Measurements from ENCODE around the gene LDLRAD4. TPM values are rescaled to one million over a fixed set of nuclear protein-coding genes. Genes with fewer than 3 reads are reported as not detected.

Gene LDLRAD4
- total RNA-seq, 1 donor = under 0.01 TPM

DNA sequence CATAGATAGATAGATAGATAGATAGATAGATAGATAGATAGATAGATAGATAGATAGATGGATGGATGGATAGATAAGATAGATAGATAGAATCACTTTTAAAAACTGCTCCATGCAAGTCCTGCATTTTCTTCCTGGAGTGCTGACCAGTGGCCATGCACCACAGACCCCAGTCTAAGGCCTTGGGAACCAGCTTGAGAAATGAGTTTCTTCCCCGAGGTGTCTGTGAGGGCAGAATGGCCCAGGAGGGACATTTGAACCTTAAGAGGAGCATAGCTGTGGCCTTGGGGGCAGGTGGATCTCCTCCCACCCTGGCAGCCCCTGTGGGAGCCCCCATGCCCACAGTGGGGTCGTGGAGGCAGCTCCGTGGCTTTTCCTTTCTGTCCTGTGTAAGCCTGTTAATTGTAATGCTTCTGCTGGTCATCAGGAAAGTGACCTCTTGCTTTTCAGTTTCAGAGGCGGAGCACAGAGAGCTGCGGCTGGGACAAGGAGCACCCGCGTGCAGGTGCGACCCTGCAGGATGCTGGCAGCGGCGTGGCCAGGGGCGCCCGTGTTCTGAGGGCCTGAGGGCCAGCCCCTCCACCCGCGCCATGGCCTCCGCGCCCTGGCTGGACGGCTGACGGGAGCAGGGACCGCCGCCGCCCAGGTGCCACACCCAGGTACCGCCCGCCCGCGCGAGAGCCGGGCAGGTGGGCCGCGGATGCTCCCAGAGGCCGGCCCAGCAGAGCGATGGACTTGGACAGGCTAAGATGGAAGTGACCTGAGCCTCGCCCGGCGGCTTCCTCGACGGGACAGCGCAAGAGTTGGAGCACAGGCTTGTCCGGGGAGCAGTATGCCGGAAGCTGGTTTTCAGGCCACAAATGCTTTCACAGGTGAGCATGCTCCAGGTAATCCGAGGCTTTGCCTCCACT, 168.6 kb downstream of the LDLRAD4 start:
- no peak for TF ChIP-seq CTCF (IDR thresholded peaks at IDR 0.05; ENCODE audit: extremely low read depth, low read depth, low read length)
- Histone ChIP-seq H3K4me3 (ENCODE audit: insufficient read depth, low read length) (no peak overlapping the region), H3K36me3 (ENCODE audit: insufficient read depth, low read length) (no peaks in the 10 kb centered on the region), H4K20me1 (ENCODE audit: insufficient read depth, low read length) (no peaks in the 10 kb centered on the region), H3K27ac (ENCODE audit: low read depth, low read length) (no peak overlapping the region), H3K27me3 (ENCODE audit: insufficient read depth, low read length) (no peaks in the 10 kb centered on the region), H2AFZ (ENCODE audit: low read length) (no peak overlapping the region), H3K4me2 (ENCODE audit: insufficient read depth, low read length) (no peak overlapping the region), H3K4me1 (ENCODE audit: insufficient read depth, low read length) (peaks cover 16% of the 10 kb centered on the region), H3K9me3 (ENCODE audit: low read depth, low read length) (no peaks in the 10 kb centered on the region), H3K79me2 (ENCODE audit: insufficient read depth, low read length) (no peaks in the 10 kb centered on the region)
- DNase-seq (ENCODE audit: insufficient read length, low spot score, missing footprints) = peak; percentile 51

DNA sequence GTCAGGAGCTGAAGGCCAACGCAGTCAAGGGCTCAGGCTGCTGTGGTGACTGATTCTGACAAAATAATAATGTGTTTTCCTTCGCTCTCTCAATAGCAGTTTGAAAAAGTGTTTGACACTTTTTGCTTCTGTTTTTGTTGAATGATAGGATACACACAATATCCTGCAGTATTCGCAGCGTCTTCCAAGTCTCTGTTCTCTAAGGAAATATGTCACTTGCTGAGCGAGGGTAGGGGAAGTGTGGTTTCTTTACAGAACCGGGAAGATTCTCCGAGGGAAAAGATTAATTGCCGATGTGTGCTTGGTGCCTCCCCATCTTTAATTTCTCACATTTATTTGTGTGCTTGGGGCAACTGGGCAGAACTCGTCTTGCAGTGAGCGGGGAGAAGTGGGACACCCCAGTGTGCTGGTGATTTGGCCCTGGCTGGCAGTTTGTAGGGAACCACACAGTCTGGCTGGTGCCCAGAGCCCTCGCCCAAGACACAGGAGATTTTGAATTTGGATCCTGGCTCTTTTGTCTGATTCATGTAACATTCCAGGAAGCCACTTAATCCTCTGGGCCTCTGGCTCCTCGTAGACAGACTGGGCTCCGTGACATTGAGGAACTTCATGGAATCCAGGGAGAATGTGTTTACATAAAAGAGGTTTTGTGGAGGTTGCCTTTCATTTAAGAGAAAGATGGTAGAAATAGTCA, 169.4 kb downstream of the LDLRAD4 start:
- H3K27ac ChIP-seq (ENCODE audit: low read depth, low read length) = no peak overlapping the region
- H3K27me3 ChIP-seq (ENCODE audit: insufficient read depth, low read length) = no peaks in the 10 kb centered on the region
- H3K4me2 ChIP-seq (ENCODE audit: insufficient read depth, low read length) = peak overlapping the region; percentile 64
- no peaks in the 10 kb centered on the region for H3K36me3 ChIP-seq (ENCODE audit: insufficient read depth, low read length)
- no peaks in the 10 kb centered on the region for H3K79me2 ChIP-seq (ENCODE audit: insufficient read depth, low read length)
- H2AFZ ChIP-seq (ENCODE audit: low read length) = peak overlapping the region; percentile 29
- H3K4me3 ChIP-seq (ENCODE audit: insufficient read depth, low read length) = peak overlapping the region; percentile 31
- no peaks in the 10 kb centered on the region for H3K9me3 ChIP-seq (ENCODE audit: low read depth, low read length)
- H3K4me1 ChIP-seq (ENCODE audit: insufficient read depth, low read length) = peaks cover 10% of the 10 kb centered on the region
- TF ChIP-seq CTCF (IDR thresholded peaks at IDR 0.05; ENCODE audit: extremely low read depth, low read depth, low read length) = no peak
- peak; percentile 96 for DNase-seq (ENCODE audit: insufficient read length, low spot score, missing footprints)
- no peaks in the 10 kb centered on the region for H4K20me1 ChIP-seq (ENCODE audit: insufficient read depth, low read length)

- H3K9me3 ChIP-seq (ENCODE audit: low read depth, low read length) = no peaks in the 10 kb centered on the region
- peak; percentile 57 for DNase-seq (ENCODE audit: insufficient read length, low spot score, missing footprints)
- H3K4me2 ChIP-seq (ENCODE audit: insufficient read depth, low read length) = peak overlapping the region; percentile 64
- peaks cover 2% of the 10 kb centered on the region for H3K27me3 ChIP-seq (ENCODE audit: insufficient read depth, low read length)
- H2AFZ ChIP-seq (ENCODE audit: low read length) = peak overlapping the region; percentile 29
- no peak for TF ChIP-seq CTCF (IDR thresholded peaks at IDR 0.05; ENCODE audit: extremely low read depth, low read depth, low read length)
- H3K4me3 ChIP-seq (ENCODE audit: insufficient read depth, low read length) = peak overlapping the region; percentile 31
- H4K20me1 ChIP-seq (ENCODE audit: insufficient read depth, low read length) = no peaks in the 10 kb centered on the region
- H3K4me1 ChIP-seq (ENCODE audit: insufficient read depth, low read length) = peaks cover 10% of the 10 kb centered on the region
- no peaks in the 10 kb centered on the region for H3K36me3 ChIP-seq (ENCODE audit: insufficient read depth, low read length)
- H3K27ac ChIP-seq (ENCODE audit: low read depth, low read length) = no peak overlapping the region
- H3K79me2 ChIP-seq (ENCODE audit: insufficient read depth, low read length) = no peaks in the 10 kb centered on the region
Observed at GRCh38 chr18:13388586-13389490, 170.3 kb downstream of the LDLRAD4 start.
